ENCODE data around the gene PDE6C. TPM values are rescaled to one million over a fixed set of nuclear protein-coding genes. Genes with fewer than 3 reads are reported as not detected.

The PDE6C gene
- total RNA-seq, 4 donors from 2014 or later, result not detected

GRCh38 chr10:93594518-93594917 lies 17.8 kb upstream of the PDE6C start:
- DNase-seq, result no peak
- H3K36me3 ChIP-seq, result no peaks in the 10 kb centered on the region
- H3K27ac ChIP-seq, result no peak overlapping the region

GRCh38 chr10:93595378-93596161 lies 16.8 kb upstream of the PDE6C start:
- Histone ChIP-seq H3K27ac (no peak overlapping the region), H3K9me3 (no peaks in the 10 kb centered on the region), H3K27me3 (no peaks in the 10 kb centered on the region), H3K36me3 (no peaks in the 10 kb centered on the region), H3K4me3 (no peak overlapping the region), H3K4me1 (peaks cover 0 to 17% (median 0%) of the 10 kb centered on the region in 4 donors)
- TF ChIP-seq POLR2A (IDR thresholded peaks at IDR 0.05) (no peak), CTCF (IDR thresholded peaks at IDR 0.05) (no peak)
- DNase-seq, result no peak

More at GRCh38 chr10:93594518-93594917, 17.8 kb upstream of the PDE6C start:
- TF ChIP-seq POLR2A (IDR thresholded peaks at IDR 0.05), result no peak
- Histone ChIP-seq H3K9me3 (no peaks in the 10 kb centered on the region), H3K4me1 (peaks cover 0 to 14% (median 0%) of the 10 kb centered on the region in 4 donors), H3K4me3 (no peak overlapping the region), H3K27me3 (no peaks in the 10 kb centered on the region)

- Histone ChIP-seq H3K36me3 (no peaks in the 10 kb centered on the region), H3K27ac (no peak overlapping the region), H3K27me3 (no peaks in the 10 kb centered on the region), H3K4me3 (no peak overlapping the region), H3K4me1 (peaks cover 0 to 21% (median 0%) of the 10 kb centered on the region in 4 donors), H3K9me3 (no peaks in the 10 kb centered on the region)
- no peak for DNase-seq
- TF ChIP-seq CTCF (IDR thresholded peaks at IDR 0.05), result no peak
- no peak for TF ChIP-seq POLR2A (IDR thresholded peaks at IDR 0.05)
These were observed 15.8 kb upstream of the PDE6C start for GRCh38 chr10:93596539-93596938.

- Histone ChIP-seq H3K4me1 (peaks cover 0 to 18% (median 0%) of the 10 kb centered on the region in 4 donors), H3K27ac (no peak overlapping the region), H3K9me3 (no peaks in the 10 kb centered on the region), H3K27me3 (no peaks in the 10 kb centered on the region), H3K4me3 (no peak overlapping the region), H3K36me3 (no peaks in the 10 kb centered on the region)
- no peak for DNase-seq
- no peak for TF ChIP-seq POLR2A (IDR thresholded peaks at IDR 0.05)
- TF ChIP-seq CTCF (IDR thresholded peaks at IDR 0.05), result no peak
These were observed 15.2 kb upstream of the PDE6C start for GRCh38 chr10:93597075-93597599.

GRCh38 chr10:93598157-93598556 lies 14.2 kb upstream of the PDE6C start:
- TF ChIP-seq POLR2A (IDR thresholded peaks at IDR 0.05) (no peak), CTCF (IDR thresholded peaks at IDR 0.05) (no peak)
- H3K36me3 ChIP-seq, result no peaks in the 10 kb centered on the region
- H3K27me3 ChIP-seq, result no peaks in the 10 kb centered on the region
- DNase-seq, result no peak
- no peak overlapping the region for H3K27ac ChIP-seq
- no peaks in the 10 kb centered on the region for H3K9me3 ChIP-seq
- H3K4me1 ChIP-seq, result peaks cover 0 to 16% (median 0%) of the 10 kb centered on the region in 4 donors
- H3K4me3 ChIP-seq, result no peak overlapping the region

GRCh38 chr10:93599335-93599734 lies 13.0 kb upstream of the PDE6C start:
- H3K27ac ChIP-seq, result no peak overlapping the region
- H3K4me1 ChIP-seq, result peaks cover 0 to 16% (median 0%) of the 10 kb centered on the region in 4 donors
- no peak overlapping the region for H3K4me3 ChIP-seq
- TF ChIP-seq POLR2A (IDR thresholded peaks at IDR 0.05) (no peak), CTCF (IDR thresholded peaks at IDR 0.05) (no peak)
- no peaks in the 10 kb centered on the region for H3K9me3 ChIP-seq
- H3K36me3 ChIP-seq, result no peaks in the 10 kb centered on the region
- H3K27me3 ChIP-seq, result no peaks in the 10 kb centered on the region
- no peak for DNase-seq
